ENCODE measurements around the gene PRPF8. TPM values are rescaled to one million over a fixed set of nuclear protein-coding genes. Genes with fewer than 3 reads are reported as not detected.
A peak's percentile ranks its signal among the peaks of the same experiment; 100 is the strongest.

The PRPF8 gene
- total RNA-seq, 2 donors from 2014 or later: 332 to 390 TPM

DNA sequence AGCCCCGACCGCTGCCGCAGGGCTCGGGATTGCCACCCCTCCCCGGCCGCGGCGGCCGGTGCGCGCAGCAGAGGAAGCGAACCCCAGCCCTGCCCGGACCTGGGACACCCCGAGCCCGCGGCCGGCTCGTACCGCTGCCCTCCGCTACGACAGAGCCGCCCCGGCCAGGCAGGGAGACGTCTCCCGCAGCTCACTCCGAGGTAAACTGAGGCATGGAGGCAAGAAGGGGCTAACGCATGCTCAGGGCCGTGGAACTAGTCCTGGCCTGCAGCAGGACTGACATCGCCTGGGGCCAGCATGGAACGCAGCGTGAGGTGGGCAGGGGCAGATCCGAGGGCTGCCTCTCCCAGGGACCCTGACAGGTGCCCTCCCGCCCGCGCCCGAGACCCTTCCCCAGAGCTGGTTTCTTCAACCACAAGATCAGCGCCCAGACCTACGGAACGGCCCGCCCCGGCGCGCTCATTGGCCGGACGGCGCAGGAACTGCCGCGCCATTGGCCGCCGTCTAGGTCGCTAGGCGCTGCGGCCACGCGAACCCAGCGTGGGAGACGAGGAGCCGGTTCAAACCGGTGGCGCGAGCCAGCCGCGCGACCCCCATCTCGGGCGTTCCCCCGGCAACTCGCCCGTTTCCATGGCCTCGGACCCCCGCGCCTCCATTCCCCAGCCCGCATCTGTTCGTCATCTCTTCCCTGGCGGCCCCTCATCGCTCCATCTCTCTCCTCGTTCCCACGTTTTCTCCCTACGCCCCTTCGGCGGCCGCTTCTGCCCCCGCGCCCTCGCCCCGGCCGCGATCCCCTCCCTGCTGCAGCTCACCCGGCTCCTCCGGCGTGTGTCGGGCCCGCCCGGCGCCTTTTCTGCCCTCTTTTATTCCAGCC lies 56.4 kb downstream of the PRPF8 start, which contains the start of gene SLC43A2:
Gene SLC43A2, minus strand, starts transcription at position 853 of the 874 bp plus-strand sequence. CDS start 960 bp downstream, outside the sequence.
- peaks cover 38% of the 10 kb centered on the region for H3K27me3 Mint-ChIP-seq (ENCODE audit: low read depth)
- ATAC-seq (replicated peaks in 1 of 2) (peak; percentile 79 to 83), DNase-seq (peak; percentile 85)
- H3K4me1 Mint-ChIP-seq (ENCODE audit: low read depth): peaks cover 27% of the 10 kb centered on the region
- H3K27ac Mint-ChIP-seq: peak within 1 kb of the TSS; percentile 55
- no peaks in the 10 kb centered on the region for H3K9me3 Mint-ChIP-seq
- peak within 1 kb of the TSS; percentile 97 to 98 for H3K4me3 Mint-ChIP-seq
- peaks cover 0 to 2% of the 10 kb centered on the region in 2 donors for H3K36me3 Mint-ChIP-seq (ENCODE audit: insufficient read depth in 2 of 2)

- Mint-ChIP-seq H3K9me3 (no peaks in the 10 kb centered on the region), H3K27ac (no peak overlapping the region), H3K27me3 (ENCODE audit: low read depth) (peaks cover 38% of the 10 kb centered on the region), H3K4me1 (ENCODE audit: low read depth) (peaks cover 27% of the 10 kb centered on the region), H3K36me3 (ENCODE audit: insufficient read depth in 2 of 2) (peaks cover 0 to 2% of the 10 kb centered on the region in 2 donors), H3K4me3 (peak overlapping the region; percentile 70 to 74)
- DNase-seq (no peak), ATAC-seq (replicated peaks in 1 of 2) (no peak)
Measured at GRCh38 chr17:1627182-1627981, 57.3 kb downstream of the PRPF8 start.

DNA sequence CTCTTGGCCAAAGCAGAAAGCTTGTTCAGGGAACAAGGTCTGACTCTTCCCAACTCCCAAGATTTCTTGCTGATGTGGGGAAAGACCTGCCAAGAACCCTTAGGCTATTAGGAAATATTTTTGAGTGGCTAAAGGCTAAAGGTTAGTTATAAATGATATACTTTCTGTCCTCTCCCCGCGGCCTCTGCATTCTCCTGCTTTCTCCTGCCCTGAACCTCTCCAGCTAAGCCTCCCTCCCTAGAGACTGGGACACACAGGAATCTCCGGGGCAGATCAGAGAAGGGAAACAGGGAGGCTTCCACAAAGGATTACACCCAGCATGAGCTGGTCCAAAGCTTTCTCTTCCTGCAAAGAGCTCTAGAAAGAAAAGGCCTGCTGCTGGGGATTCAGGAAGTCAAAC lies 58.3 kb downstream of the PRPF8 start:
- peaks cover 0 to 2% of the 10 kb centered on the region in 2 donors for H3K36me3 Mint-ChIP-seq (ENCODE audit: insufficient read depth in 2 of 2)
- DNase-seq (no peak), ATAC-seq (replicated peaks in 1 of 2) (no peak)
- no peaks in the 10 kb centered on the region for H3K9me3 Mint-ChIP-seq
- H3K27me3 Mint-ChIP-seq (ENCODE audit: low read depth): peaks cover 32% of the 10 kb centered on the region
- peaks cover 27% of the 10 kb centered on the region for H3K4me1 Mint-ChIP-seq (ENCODE audit: low read depth)
- no peak overlapping the region for H3K4me3 Mint-ChIP-seq
- no peak overlapping the region for H3K27ac Mint-ChIP-seq

- peaks cover 0 to 2% of the 10 kb centered on the region in 2 donors for H3K36me3 Mint-ChIP-seq (ENCODE audit: insufficient read depth in 2 of 2)
- DNase-seq (no peak), ATAC-seq (replicated peaks in 1 of 2) (no peak)
- no peaks in the 10 kb centered on the region for H3K9me3 Mint-ChIP-seq
- H3K4me1 Mint-ChIP-seq (ENCODE audit: low read depth): peaks cover 22% of the 10 kb centered on the region
- H3K27ac Mint-ChIP-seq: no peak overlapping the region
- peaks cover 28% of the 10 kb centered on the region for H3K27me3 Mint-ChIP-seq (ENCODE audit: low read depth)
- no peak overlapping the region for H3K4me3 Mint-ChIP-seq
Measured at GRCh38 chr17:1625581-1625980, 59.1 kb downstream of the PRPF8 start.

- Mint-ChIP-seq H3K36me3 (ENCODE audit: insufficient read depth in 2 of 2) (peaks cover 0 to 2% of the 10 kb centered on the region in 2 donors), H3K4me3 (no peak overlapping the region)
Measured at GRCh38 chr17:1625053-1625452, 59.6 kb downstream of the PRPF8 start.

DNA sequence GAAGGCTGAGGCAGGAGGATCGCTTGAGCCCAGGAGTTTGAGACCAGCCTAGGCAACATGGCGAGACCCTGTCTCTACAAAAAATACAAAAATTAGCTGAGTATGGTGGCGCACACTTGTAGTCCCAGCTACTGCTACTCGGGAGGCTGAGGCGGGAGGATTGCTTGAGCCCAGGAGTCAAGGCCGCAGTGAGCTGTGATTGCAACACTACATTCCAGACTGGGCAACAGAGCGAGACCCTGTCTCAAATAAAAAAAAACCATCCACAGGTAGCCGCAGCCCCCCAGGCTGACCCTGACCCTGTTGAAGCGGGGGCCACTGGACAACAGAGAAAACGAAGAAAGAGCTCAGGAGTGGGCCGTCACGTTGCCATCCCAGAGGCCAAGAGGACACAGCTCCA lies 60.0 kb downstream of the PRPF8 start:
- H3K4me1 Mint-ChIP-seq (ENCODE audit: low read depth): peaks cover 13% of the 10 kb centered on the region
- DNase-seq (no peak), ATAC-seq (replicated peaks in 1 of 2) (no peak)
- no peak overlapping the region for H3K27ac Mint-ChIP-seq
- peaks cover 21% of the 10 kb centered on the region for H3K27me3 Mint-ChIP-seq (ENCODE audit: low read depth)
- peaks cover 0 to 2% of the 10 kb centered on the region in 2 donors for H3K36me3 Mint-ChIP-seq (ENCODE audit: insufficient read depth in 2 of 2)
- H3K9me3 Mint-ChIP-seq: no peaks in the 10 kb centered on the region
- H3K4me3 Mint-ChIP-seq: no peak overlapping the region

More at GRCh38 chr17:1625053-1625452, 59.6 kb downstream of the PRPF8 start:
- no peak for DNase-seq
- H3K4me1 Mint-ChIP-seq (ENCODE audit: low read depth): peaks cover 17% of the 10 kb centered on the region
- no peak overlapping the region for H3K27ac Mint-ChIP-seq
- no peak for ATAC-seq (replicated peaks in 1 of 2)
- H3K9me3 Mint-ChIP-seq: no peaks in the 10 kb centered on the region
- H3K27me3 Mint-ChIP-seq (ENCODE audit: low read depth): peaks cover 23% of the 10 kb centered on the region

DNA sequence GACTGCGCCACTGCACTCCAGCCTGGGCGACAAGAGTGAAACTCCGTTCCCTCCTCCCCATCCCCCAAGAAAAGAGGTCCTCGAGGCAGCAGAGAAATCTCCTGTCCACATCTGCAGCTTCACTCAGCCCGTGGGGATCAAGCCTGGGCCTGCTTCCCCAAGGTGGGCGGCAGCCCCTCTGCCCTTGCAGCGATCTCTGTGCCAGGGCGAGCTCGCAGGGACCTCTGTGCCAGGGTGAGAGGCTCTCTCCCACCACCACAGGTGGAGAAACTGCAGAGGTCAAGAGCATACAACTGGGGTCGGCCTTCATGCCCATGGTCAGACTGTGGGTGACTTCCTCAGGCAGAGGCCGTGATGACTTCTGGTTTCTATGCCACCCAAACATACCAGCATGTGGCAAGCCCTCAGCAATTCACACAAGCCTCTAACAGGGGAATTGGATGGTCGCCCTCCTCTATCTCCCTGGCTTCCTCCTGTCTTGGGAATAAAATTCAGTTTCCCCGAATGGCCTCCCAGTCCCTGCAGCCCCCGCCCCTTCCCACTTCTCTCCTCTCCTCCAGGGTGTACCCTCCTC lies 61.5 kb downstream of the PRPF8 start:
- H3K27ac Mint-ChIP-seq: no peak overlapping the region
- ATAC-seq (replicated peaks in 1 of 2): no peak
- H3K4me3 Mint-ChIP-seq: no peak overlapping the region
- H3K27me3 Mint-ChIP-seq (ENCODE audit: low read depth): peaks cover 21% of the 10 kb centered on the region
- H3K36me3 Mint-ChIP-seq (ENCODE audit: insufficient read depth in 2 of 2): no peaks in the 10 kb centered on the region
- DNase-seq: no peak
- H3K4me1 Mint-ChIP-seq (ENCODE audit: low read depth): peaks cover 11% of the 10 kb centered on the region
- no peaks in the 10 kb centered on the region for H3K9me3 Mint-ChIP-seq

GRCh38 chr17:1621273-1621954 lies 63.3 kb downstream of the PRPF8 start:
- H3K4me3 Mint-ChIP-seq: no peak overlapping the region
- no peaks in the 10 kb centered on the region for H3K9me3 Mint-ChIP-seq
- H3K27me3 Mint-ChIP-seq (ENCODE audit: low read depth): peaks cover 11% of the 10 kb centered on the region
- H3K36me3 Mint-ChIP-seq (ENCODE audit: insufficient read depth in 2 of 2): no peaks in the 10 kb centered on the region
- ATAC-seq (replicated peaks in 1 of 2): no peak
- DNase-seq: no peak
- no peak overlapping the region for H3K27ac Mint-ChIP-seq
- peaks cover 1% of the 10 kb centered on the region for H3K4me1 Mint-ChIP-seq (ENCODE audit: low read depth)

DNA sequence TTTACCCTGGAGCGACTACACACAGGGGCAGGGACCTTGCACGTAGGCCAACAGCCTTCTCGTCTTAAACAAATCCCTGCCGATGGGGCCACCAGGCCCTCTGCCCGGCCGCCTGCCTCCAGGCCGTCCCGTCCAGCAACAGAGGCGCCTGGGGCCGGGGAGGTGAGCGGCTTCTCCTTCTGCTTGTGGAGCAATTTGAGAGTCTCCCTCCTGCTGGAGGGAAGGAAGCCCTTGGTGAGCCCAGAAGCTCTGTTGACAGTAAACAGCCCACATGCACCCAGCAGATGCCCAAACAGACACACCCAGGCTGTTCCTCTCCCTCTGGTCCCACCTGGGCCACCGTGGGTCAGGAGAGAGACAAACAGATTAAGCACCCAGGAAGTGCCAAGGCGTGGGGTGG lies 64.2 kb downstream of the PRPF8 start:
- no peak for ATAC-seq (replicated peaks in 1 of 2)
- no peak overlapping the region for H3K4me3 Mint-ChIP-seq
- H3K4me1 Mint-ChIP-seq (ENCODE audit: low read depth): no peaks in the 10 kb centered on the region
- H3K27ac Mint-ChIP-seq: no peak overlapping the region
- H3K36me3 Mint-ChIP-seq (ENCODE audit: insufficient read depth in 2 of 2): no peaks in the 10 kb centered on the region
- no peaks in the 10 kb centered on the region for H3K9me3 Mint-ChIP-seq
- no peak for DNase-seq
- H3K27me3 Mint-ChIP-seq (ENCODE audit: low read depth): peaks cover 2% of the 10 kb centered on the region

GRCh38 chr17:1617620-1618174 lies 67.0 kb downstream of the PRPF8 start:
- no peaks in the 10 kb centered on the region for H3K9me3 Mint-ChIP-seq
- no peak for DNase-seq
- H3K27ac Mint-ChIP-seq: no peak overlapping the region
- no peaks in the 10 kb centered on the region for H3K36me3 Mint-ChIP-seq (ENCODE audit: insufficient read depth in 2 of 2)
- no peaks in the 10 kb centered on the region for H3K4me1 Mint-ChIP-seq (ENCODE audit: low read depth)
- H3K4me3 Mint-ChIP-seq: no peak overlapping the region
- H3K27me3 Mint-ChIP-seq (ENCODE audit: low read depth): no peaks in the 10 kb centered on the region
- ATAC-seq (replicated peaks in 1 of 2): no peak

GRCh38 chr17:1616101-1616500 lies 68.6 kb downstream of the PRPF8 start:
- Mint-ChIP-seq H3K36me3 (ENCODE audit: insufficient read depth in 2 of 2) (no peaks in the 10 kb centered on the region), H3K9me3 (no peaks in the 10 kb centered on the region), H3K27ac (no peak overlapping the region), H3K4me1 (ENCODE audit: low read depth) (no peaks in the 10 kb centered on the region), H3K4me3 (no peak overlapping the region), H3K27me3 (ENCODE audit: low read depth) (no peaks in the 10 kb centered on the region)
- ATAC-seq (replicated peaks in 1 of 2) (no peak), DNase-seq (no peak)

DNA sequence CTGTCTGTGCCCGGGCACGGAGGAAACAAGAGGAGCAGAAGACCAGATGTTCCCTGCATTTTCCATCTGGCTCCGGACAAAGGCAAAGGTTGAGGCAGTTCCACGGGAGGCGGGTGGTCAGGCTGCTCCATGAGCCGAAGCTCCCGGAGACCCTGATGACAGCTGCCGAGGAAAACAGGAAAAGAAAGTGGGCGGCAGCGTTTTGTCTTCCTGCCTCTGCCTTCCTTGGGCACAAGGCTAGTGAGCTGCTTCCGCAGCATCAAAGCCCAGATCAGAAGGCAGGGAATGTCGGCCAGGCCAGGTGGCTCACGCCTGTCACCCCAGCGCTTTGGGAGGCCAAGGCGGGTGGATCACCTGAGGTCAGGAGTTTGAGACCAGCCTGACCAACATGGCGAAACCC lies 72.3 kb downstream of the PRPF8 start:
- no peak for ATAC-seq (replicated peaks in 1 of 2)

More for the DNA sequence above, 72.3 kb downstream of the PRPF8 start:
- no peaks in the 10 kb centered on the region for H3K9me3 Mint-ChIP-seq
- peaks cover 15% of the 10 kb centered on the region for H3K4me1 Mint-ChIP-seq (ENCODE audit: low read depth)
- H3K27ac Mint-ChIP-seq: no peak overlapping the region
- H3K4me3 Mint-ChIP-seq: no peak overlapping the region
- no peaks in the 10 kb centered on the region for H3K36me3 Mint-ChIP-seq (ENCODE audit: insufficient read depth in 2 of 2)
- H3K27me3 Mint-ChIP-seq (ENCODE audit: low read depth): no peaks in the 10 kb centered on the region
- no peak for DNase-seq
